ENCODE data around the gene YOD1. TPM values are rescaled to one million over a fixed set of nuclear protein-coding genes. Genes with fewer than 3 reads are reported as not detected.
A peak's percentile ranks its signal among the peaks of the same experiment; 100 is the strongest.

Gene YOD1
- total and polyA plus RNA-seq, 8 donors = 7.3 to 15.0 (median 13.0) TPM

- Histone ChIP-seq H3K36me3 (peaks cover 0 to 28% of the 10 kb centered on the region in 2 donors), H3K27ac (no peak overlapping the region), H3K4me3 (no peak overlapping the region), H3K4me1 (peaks cover 0 to 23% of the 10 kb centered on the region in 2 donors), H3K9me3 (no peaks in the 10 kb centered on the region), H3K27me3 (no peaks in the 10 kb centered on the region)
- TF ChIP-seq CTCF (IDR thresholded peaks at IDR 0.05) = no peak
- intact Hi-C loops (cut with DNase I) = no loop called here
- ATAC-seq (no peak), DNase-seq (no peak)
Measured at GRCh38 chr1:207078578-207079132, 27.6 kb upstream of the YOD1 start.

GRCh38 chr1:207077470-207078377 is 26.7 kb upstream of the YOD1 start:
- Histone ChIP-seq H3K27ac (no peak overlapping the region), H3K36me3 (peaks cover 0 to 34% of the 10 kb centered on the region in 2 donors), H3K4me3 (no peak overlapping the region), H3K27me3 (no peaks in the 10 kb centered on the region), H3K9me3 (no peaks in the 10 kb centered on the region), H3K4me1 (peaks cover 0 to 23% of the 10 kb centered on the region in 2 donors)
- ATAC-seq (peak; percentile 95), DNase-seq (peak in 3 of 4 donors; percentile 49 to 88 (median 75))
- intact Hi-C loops (cut with DNase I) = no loop called here
- peak; percentile 82 for TF ChIP-seq CTCF (IDR thresholded peaks at IDR 0.05)

GRCh38 chr1:207077012-207077411 is 26.0 kb upstream of the YOD1 start:
- Histone ChIP-seq H3K4me1 (peaks cover 0 to 26% of the 10 kb centered on the region in 2 donors), H3K36me3 (peaks cover 0 to 36% of the 10 kb centered on the region in 2 donors), H3K4me3 (no peak overlapping the region), H3K9me3 (no peaks in the 10 kb centered on the region), H3K27me3 (no peaks in the 10 kb centered on the region), H3K27ac (no peak overlapping the region)
- no peak for TF ChIP-seq CTCF (IDR thresholded peaks at IDR 0.05)
- intact Hi-C loops (cut with DNase I) = no loop called here
- DNase-seq = no peak
- ATAC-seq = no peak

GRCh38 chr1:207076181-207076955 is 25.4 kb upstream of the YOD1 start:
- ATAC-seq (no peak), DNase-seq (no peak)
- Histone ChIP-seq H3K27ac (peak overlapping the region in 1 of 2 donors; percentile 5), H3K36me3 (peaks cover 0 to 41% of the 10 kb centered on the region in 2 donors), H3K4me3 (no peak overlapping the region), H3K9me3 (no peaks in the 10 kb centered on the region), H3K4me1 (peaks cover 0 to 33% of the 10 kb centered on the region in 2 donors), H3K27me3 (no peaks in the 10 kb centered on the region)
- TF ChIP-seq CTCF (IDR thresholded peaks at IDR 0.05) = no peak
- intact Hi-C loops (cut with DNase I) = no loop called here
